HG02759 (cell line): ENCODE measurements around the gene SCGB1C1.
"Not testable (repeated sequence)": the region's sequence is repeated elsewhere in the genome, so short reads cannot be mapped to it uniquely, and the experiment has no call there.

Source experiments
- ATAC-seq: cut with Tn5 transposase; IDR thresholded peaks from one replicate; pipeline ENCODE4 v1.9.1; 2021; ENCODE audit warnings: mild to moderate bottlenecking, moderate library complexity; ENCODE audit not compliant: unreplicated experiment

Gene SCGB1C1

DNA sequence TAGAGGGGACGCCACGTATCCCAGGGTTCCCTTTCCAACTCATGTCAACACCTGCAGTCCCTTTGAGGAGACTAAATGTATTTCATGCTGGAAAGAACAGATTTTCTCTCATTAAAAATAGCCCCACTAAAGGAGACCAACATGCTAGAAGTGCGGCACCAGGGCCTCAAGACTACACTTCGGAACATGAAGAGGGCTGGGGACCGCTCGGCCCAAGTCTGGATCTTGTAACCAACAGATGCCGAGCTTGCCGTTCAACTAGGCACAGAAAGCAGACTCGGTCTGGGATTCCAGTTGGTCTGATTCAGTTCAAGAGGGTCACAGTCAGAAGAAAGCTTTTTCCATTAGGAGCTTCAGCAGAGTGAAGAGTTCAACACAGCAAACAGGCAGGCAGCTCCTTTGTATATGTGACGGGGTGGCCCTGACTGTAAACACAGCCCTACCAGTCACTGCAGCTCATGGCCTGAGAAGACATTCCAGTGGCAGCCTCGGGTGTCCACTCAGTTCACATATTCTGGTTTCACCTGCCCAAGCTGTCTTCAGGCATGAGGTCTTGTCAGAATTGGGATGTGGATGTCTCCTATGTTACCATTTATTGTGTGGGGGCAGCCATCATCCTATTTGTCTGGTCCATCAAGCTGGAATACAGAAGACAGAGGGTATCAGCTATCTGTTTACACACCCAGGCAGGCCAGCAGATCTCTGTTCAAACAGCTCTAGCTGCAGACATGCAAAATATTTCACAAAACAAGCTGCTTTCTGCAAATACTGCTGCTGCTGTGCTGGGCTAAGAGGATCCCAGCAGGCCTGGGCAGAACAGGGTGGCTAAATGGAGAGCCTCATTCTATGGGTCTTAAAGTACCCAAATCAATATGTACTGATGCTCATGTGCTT lies 23.4 kb downstream of the SCGB1C1 start:
- ATAC-seq, result no peak

DNA sequence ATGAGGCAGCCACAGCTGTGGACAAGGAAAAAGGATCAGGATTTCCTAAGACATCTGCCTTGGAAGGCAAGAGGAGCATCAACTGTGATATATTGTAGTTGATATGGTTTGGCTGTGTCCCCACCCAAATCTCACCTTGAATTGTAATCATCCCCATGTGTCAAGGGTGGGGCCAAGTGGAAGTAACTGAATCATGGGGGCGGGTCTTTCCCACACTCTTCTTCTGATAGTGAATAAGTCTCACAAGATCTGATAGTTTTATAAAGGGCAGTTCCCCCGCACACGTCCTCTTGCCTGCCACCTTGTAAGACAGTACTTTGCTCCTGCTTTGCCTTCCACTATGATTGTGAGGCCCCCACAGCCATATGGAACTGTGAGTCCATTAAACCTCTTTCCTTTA lies 24.8 kb downstream of the SCGB1C1 start:
- no peak for ATAC-seq

DNA sequence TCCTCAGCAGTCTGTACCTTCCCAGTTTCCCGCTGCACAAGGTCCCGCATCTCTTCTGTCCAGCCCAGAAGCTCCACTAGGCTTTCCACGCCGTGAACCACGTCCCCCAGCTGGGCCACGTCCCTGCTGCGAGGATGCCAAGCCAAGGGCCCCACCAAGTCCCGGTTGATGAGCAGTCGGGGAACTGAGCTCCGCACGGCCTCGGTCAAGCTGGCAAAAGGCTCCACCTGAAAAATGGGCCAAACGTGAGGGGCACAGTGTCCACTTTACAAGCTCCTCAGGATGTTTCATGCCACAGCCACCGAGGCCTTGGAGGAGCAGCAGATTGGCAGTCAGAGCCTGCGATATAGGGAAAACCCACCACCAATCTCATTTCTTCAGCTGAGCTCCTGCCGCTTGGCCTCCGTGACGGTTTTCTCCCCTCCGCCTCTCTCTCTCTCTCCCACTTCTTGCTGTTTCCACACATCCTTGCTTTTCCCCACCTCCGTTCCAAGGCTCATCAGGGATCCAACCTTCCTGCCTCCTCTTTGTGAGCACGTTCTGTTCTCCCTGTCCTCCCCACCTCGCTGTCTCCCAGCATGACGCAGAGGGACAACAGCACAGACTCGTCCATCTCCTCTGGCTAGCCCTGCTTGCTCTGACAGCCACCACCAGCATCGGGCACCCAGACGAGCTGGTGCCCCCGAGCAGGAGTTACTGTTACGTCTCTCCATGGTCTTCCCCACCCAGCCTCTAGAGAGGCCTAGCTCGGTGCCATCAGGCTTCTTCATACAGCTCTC lies 26.1 kb downstream of the SCGB1C1 start:
- ATAC-seq, result no peak

DNA sequence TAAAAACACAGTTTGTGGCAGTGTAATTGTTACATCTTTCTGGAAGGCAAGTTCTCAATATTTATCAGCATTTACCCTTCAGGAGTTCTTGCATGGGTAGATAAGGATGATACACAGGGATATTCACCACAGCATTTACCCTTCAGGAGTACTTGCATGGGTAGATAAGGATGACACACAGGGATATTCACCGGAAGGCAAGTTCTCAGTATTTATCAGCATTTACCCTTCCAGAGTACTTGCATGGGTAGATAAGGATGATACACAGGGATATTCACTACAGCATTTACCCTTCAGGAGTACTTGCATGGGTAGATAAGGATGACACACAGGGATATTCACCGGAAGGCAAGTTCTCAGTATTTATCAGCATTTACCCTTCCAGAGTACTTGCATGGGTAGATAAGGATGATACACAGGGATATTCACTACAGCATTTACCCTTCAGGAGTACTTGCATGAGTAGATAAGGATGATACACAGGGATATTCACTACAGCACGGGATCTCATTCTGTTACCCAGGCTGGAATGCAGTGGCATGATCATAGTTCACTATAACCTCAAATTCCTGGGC lies 27.9 kb downstream of the SCGB1C1 start:
- not testable (repeated sequence) for ATAC-seq

DNA sequence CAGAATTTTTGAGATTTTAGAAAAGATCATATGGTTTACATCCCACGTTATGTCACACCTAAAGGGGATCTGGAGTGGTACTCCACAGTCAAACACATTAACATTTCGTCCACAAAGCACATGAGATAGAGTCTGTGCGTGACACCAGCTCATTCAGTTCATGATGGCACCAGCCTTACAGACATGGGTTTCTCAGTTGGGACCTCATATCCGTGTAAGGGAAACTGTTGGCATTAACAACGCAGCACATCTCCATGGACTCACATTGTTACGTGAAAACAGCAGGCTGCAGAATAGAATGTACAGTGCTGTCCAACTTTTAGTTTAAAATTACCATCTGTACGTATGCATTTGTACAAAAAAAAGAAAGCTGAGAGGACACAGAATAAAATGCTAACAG lies 28.7 kb downstream of the SCGB1C1 start:
- no peak for ATAC-seq

DNA sequence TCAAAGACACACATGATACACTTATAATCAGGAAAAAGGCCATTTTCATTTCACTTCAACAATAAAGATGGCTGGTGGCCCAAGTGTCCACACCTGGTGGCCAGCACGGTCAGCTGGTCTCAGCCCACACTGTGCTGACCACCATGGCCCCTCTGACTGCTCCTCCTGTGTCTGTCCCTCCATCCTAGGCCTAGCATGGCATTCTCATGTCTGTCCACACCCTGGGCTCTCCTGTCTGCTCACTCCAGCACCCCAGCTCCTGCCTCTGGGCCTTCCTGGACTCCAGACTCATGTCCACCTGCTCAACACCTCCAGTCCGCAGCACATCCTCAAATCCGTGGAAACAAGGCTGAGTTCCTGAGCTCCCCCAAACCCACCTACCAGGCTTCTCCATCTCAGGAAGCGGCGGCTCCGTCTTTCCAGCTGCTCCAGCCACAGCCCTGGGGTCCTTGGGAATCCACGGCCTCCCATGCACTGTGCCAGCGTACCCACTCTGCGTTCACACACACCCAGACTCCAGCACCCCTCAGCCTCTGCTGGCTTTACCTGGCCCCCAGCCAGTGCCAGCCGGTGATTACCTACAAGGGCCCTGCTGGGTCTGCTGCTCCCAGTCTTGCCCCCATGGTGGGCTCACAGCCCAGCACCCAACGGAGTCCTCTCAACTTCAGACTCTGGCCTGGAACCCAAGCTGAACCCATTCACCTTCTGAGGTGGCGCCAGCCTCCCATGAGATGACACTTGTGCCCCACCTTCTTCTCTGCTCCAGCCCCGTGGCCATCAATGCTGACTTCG lies 29.3 kb downstream of the SCGB1C1 start:
- no peak for ATAC-seq

DNA sequence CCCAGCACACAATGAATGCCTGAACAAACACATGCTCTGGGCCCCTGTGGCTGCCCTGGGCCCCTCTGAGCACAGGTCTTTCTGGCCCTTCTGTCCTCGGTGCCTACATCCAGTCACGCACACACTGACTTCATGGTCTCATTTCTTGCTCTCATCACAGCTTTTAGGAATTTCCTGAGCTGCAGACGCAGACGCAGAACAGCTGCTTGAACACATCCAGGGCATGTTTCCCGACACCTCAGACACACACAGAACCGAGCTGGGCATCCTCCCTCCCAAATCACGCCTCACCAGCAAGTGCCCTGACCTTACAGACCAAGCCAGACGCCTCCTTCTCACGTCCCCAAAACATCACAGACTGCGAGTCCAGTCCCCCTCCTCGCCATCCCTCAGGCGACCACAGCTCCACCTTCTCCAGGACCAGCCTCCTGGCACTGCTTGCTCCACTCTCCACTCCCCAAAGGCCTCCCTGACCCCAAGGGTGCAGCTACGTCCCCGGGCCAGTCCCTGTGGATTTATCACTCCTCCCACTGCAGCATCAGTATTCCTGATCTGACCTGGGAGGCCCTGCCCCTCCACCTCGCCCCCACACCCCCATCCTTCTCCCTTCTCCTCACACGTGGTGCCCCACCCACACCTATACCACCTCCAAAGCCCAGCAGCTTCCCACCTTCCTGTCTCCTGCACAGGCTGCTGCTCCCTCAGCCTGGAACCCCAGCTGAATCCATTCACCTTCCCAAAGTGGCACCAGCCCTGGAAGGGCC lies 30.3 kb downstream of the SCGB1C1 start:
- ATAC-seq, result no peak

DNA sequence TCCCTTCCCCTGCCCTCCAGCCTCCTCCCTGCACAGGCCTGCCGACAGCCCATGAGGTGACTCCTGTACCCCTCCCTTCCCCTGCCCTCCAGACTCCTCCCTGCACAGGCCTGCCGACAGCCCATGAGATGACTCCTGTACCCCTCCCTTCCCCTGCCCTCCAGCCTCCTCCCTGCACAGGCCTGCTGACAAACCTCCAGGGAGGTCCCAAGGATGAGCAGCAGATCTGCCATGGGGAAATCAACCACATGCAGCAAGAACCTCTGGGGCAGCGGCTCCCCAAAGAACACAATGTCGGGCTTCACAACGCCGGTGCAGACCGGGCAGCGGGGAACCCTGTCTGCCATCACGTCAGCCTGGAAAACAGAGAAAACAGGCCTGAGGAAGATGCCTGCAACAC lies 31.0 kb downstream of the SCGB1C1 start:
- ATAC-seq, result no peak

DNA sequence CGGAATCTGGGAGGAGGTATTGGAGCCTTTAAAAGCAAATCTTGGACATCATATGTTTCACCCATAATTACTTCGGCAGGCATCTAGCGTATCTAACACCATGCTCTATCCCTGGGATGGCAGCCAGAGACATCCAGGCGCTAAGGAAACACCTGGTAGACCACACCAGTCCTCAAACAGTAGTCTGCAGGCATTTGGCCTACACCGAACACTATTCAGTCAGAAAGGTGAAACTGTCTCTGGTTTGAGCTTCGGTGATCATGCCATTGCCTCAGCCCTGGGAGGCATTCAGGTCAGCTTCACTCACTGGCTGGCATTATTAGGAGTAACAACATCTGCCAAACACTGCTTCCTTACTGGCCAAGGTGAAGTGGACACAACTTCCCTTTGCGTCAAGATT lies 31.5 kb downstream of the SCGB1C1 start:
- no peak for ATAC-seq

DNA sequence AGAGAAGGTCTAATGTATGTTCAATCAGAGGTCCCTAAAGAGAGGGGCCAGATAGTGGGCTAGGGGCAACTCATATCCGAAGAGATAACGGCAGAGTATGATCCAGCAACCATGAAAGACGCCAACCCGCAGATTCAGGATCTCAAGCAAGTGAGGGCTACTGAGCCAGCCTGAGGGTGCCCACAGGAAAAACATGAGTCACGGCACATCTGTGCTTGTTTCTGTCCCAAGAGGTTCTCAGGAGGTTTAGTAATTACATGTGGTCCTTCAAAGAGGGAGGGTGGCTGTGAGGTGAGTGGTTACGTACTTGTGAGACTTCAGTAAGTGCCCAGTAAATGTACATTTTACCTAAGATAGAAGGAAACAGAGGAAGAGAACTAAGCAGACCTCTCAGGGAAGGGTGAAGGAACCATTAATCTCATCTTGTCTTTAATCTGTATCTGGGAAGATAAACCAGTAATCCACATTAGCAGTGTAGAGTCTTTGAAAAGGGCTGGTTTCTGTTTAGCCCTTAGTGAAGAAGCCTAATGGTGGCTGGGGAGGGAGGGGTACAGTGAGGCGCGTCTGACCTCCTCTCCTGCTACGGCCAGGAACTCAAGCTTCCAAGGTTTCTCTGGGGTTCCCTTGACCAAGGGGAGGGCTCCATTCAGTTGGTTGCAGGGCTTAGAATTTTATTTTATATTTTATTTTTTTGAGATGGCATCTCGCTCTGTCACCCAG lies 33.0 kb downstream of the SCGB1C1 start:
- no peak for ATAC-seq

DNA sequence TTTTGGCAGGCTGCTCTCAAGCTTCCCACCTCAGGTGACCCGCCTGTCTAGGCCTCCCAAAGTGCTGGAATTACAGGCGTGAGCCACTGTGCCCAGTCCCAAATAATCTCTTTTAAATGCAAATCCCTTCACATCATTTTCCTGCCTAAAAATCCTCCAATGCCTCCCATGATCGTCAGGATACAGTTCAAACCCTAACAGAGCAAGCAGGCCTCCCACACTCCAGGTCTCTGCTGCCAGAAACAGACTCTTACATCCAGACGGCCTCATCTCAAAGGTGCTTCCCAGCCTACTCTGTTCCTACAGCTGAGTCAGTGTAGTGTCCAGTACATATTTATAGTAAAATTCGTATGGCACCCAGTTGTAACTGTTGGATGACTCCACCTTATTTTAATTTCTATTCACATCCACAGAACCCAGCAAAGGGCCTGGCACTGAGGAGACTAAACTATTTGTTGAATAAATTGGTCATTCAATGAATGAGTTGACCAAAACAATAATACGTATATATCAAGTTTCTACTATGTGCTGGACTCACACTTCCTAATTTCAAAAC lies 35.0 kb downstream of the SCGB1C1 start:
- ATAC-seq, result no peak

DNA sequence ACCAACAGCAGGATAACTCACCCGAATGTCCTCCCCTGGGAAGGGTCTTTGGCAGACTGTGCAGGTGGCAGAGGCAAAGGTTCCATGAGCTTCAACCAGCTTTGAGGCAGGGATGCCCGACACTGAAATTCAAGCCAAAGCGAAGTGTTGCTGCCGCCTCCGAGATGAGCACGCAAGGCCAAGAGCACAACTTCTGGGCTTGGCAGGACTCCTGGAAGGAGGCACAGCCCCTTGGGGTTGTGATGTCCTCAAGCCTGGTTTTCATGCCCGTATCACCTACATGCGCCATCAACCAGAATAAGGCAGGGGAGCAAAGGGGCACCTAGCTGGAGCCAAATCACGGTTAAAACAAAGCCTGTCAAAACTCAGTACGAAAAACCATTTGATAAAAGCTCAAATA lies 37.6 kb downstream of the SCGB1C1 start:
- no peak for ATAC-seq

DNA sequence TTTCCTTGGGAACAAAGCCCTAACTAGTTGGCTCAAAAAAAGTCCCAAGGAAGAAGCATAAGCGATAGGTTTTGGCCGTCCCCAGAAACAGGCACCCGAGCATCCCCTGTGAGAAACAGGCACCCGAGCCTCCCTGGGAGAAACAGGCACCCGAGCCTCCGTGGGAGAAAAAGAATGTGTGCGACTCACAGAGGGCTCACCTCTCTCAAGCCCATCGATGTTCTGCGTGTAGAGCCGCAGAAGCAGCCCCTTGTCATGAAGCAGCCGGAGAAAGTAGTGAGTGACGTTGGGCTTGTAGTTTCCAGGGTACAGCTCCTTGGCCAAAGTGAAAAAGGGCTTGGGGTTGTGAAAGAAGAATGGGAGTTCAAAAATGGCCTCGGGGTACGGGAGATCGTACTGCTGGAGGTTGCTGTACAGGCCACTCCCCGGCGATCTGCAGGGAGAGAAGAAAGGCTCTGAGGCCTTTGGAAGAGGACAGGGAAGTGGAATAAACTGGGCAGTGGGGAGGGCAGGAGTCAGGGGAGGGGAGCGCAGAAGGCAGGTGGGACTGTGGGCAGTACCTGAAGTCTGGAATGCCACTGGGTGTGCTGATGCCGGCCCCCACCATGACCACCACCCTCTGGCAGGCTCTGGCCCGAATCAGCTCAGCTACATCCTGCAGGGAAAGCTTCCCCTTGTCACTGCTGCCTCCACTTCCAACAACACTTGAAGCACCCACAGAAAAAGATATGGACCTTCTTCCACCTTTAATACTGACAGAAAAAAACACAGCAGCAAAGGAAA lies 40.1 kb downstream of the SCGB1C1 start:
- ATAC-seq, result no peak

DNA sequence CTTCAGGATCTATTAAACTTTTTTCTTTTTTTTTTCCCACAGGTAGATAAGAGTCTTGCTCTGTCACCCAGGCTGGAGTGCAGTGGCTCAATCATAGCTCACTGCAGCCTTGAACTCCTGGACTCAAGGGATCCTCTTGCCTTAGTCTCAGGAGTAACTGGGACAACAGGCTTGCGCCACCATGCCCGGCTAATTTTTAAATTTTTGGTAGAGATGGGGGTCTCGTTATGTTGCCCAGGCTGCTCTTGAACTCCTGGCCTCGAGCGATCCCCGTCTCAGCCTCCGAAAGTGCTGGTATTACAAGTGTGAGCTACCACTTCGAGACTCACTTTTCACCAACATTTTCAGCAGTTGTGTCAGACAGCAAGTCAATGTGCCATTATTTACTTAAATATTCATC lies 42.3 kb downstream of the SCGB1C1 start:
- ATAC-seq, result no peak

DNA sequence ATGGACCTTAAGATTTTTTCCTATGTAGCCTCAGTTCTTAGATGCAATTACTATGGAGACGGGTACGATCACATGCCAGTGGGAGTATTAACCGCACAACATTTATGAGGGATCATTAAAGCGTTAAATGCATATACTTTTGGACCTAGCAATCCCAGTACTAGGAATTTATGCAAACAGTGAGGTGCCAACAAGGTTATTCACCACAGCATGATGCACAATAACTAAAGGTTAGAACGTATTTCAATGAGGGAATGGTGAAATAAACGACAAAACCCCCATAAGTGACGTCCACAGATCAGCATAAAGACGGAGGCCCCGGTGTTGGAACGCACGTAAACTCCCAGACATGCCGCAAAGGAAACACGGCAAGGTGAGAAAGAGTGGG lies 42.7 kb downstream of the SCGB1C1 start:
- no peak for ATAC-seq

DNA sequence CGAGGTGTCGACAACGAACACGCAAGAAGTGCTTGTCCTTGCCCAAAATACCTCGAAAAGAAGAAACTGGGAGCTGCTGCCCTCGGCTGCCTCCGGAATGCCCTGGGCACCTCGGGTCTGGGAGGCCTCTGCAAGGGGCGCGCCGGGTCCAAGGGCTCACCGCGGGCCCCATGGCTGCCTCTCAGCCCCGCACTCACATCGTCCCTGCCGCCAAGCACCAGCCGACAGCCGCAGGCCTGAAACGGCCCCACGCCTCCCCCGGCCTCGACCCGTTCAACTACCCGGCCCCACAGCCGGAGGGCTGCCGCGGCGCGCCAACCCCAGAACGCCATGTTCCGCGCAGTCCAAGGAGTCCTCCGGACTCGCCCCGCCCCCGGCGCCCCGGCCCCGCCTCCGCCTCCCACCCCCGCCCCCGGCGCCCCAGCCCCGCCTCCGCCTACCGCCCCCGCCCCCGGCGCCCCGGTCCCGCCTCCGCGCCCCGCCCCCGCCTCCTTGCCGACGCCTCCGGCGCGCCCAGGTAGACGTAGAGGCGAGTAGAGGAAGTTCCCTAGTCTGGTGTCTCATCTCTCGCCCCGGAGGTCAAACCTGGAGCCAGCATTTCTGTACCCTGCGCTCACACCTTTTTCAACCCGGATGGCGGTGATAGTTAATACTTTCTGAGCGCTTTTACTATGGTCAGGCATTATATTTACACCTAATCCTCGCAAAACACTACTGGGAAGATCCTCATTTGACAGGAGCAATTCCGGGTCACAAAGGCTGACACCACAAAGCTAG lies 43.3 kb downstream of the SCGB1C1 start, which contains the start of gene SIRT3:
TSS of gene SIRT3 (minus strand) at position 346 of the 777 bp plus-strand sequence. CDS start at position 332, 14 bp downstream.
- ATAC-seq, result peak; percentile 75
